Fibroblast of villous mesenchyme (primary cell): ENCODE measurements around the gene NR1I2. TPM values are rescaled to one million over a fixed set of nuclear protein-coding genes. Genes with fewer than 3 reads are reported as not detected.

Experiments used
- DNase-seq: peaks from one replicate; pipeline ENCODE4 v3.0.0-alpha.2; 2010; ENCODE audit warnings: low read depth
- H3K4me3 ChIP-seq: 2 replicates; pipeline ENCODE4 v1.5.1; 2011; ENCODE audit warnings: low read depth, mild to moderate bottlenecking, low read length
- CTCF ChIP-seq: IDR thresholded peaks from 2 replicates; pipeline ENCODE4 v1.5.1; 2012; ENCODE audit warnings: low read depth, mild to moderate bottlenecking, low read length; ENCODE audit not compliant: insufficient read depth
- total RNA-seq: library from RNA; depleted of rRNA; stranded (reverse); fragments of >200 nt; gene quantifications from 2 replicates; pipeline ENCODE4 v1.2.3, GENCODE V29; 2012

The NR1I2 gene
- total RNA-seq, 1 donor: under 0.01 TPM

DNA sequence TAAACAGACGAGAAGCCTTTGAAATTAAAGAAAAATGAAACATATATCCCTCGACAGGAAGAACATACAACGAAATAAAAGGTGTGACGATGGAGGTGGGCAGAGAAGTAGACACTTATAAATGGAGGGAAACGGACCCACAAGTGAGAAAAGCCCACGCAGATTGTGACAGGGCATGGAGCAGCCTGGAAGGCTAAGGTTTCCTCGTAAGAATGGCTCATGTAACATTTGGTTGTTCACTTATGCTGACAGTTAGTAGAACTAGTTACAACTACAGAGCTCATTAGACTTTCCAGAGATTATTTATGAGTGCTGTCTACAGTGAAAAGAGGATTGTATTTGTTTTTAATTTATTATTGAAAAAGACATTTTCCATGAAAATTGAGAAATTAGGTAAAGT lies 82.6 kb downstream of the NR1I2 start:
- TF ChIP-seq CTCF: no peak
- no peak for DNase-seq
- H3K4me3 ChIP-seq: no peak overlapping the region

Other genes starting within 250 kb of the NR1I2 start
- gene CD80, start 222.5 kb upstream of the NR1I2 start, total RNA-seq: not detected in 2 replicates
- 3.0 and 4.2 TPM in 2 replicates for gene ADPRH, start 202.6 kb upstream of the NR1I2 start, total RNA-seq
- gene PLA1A, start 184.2 kb upstream of the NR1I2 start, total RNA-seq: not detected in 2 replicates
- gene POPDC2, start 121.5 kb upstream of the NR1I2 start, total RNA-seq: 1.3 TPM in 2 replicates
- 10.8 and 15.8 TPM in 2 replicates for gene COX17, start 104.7 kb upstream of the NR1I2 start, total RNA-seq
- gene CFAP91, start 79.1 kb upstream of the NR1I2 start, total RNA-seq: 0.32 and 0.43 TPM in 2 replicates